ENCODE measurements around the gene GRM8. TPM values are rescaled to one million over a fixed set of nuclear protein-coding genes. Genes with fewer than 3 reads are reported as not detected.

The GRM8 gene
- total RNA-seq, 1 experiment from 2014 or later, result not detected

GRCh38 chr7:126635545-126635944 is 617.2 kb downstream of the GRM8 start:
- no peak for DNase-seq
- peak; percentile 29 for ATAC-seq
- H3F3A ChIP-seq (ENCODE audit: low read length, unreplicated experiment), result no peaks in the 10 kb centered on the region
- no peaks in the 10 kb centered on the region for H3K4me1 ChIP-seq (ENCODE audit: insufficient read depth, low read length)
- intact Hi-C loops (cut with micrococcal nuclease), result no loop called here
- no peak for TF ChIP-seq EZH2 (IDR thresholded peaks at IDR 0.05; ENCODE audit: low read length, unreplicated experiment)
- TF ChIP-seq EZH2phosphoT487 (IDR thresholded peaks at IDR 0.05; ENCODE audit: borderline replicate concordance, low read length), result no peak
- TF ChIP-seq CTCF (conservative IDR thresholded peaks at IDR 0.05; ENCODE audit: low read depth, low read length), result no peak
- H2AFZ ChIP-seq (ENCODE audit: low read length), result no peak overlapping the region
- H3K9ac ChIP-seq (ENCODE audit: low read length), result no peak overlapping the region
- ChIA-PET CTCF (no interaction called here), POLR2A (ENCODE audit: unreplicated experiment) (interaction anchor here (0.6 kb wide), 1 partner anchor 814 kb away, joined by 3 read pairs; no protein-coding TSS in a partner anchor)
- H3K79me2 ChIP-seq (ENCODE audit: low read length), result no peaks in the 10 kb centered on the region
- H4K20me1 ChIP-seq (ENCODE audit: low read length), result no peaks in the 10 kb centered on the region
- no peak overlapping the region for H3K4me3 ChIP-seq (ENCODE audit: low read length)
- H3K4me2 ChIP-seq (ENCODE audit: low read length), result no peak overlapping the region
- no peak overlapping the region for H3K27ac ChIP-seq (ENCODE audit: low read length)
- no TSS peak for BruUV-seq (replicated peaks)
- no peaks in the 10 kb centered on the region for H3K27me3 ChIP-seq (ENCODE audit: low read length)
- no peaks in the 10 kb centered on the region for H3K36me3 ChIP-seq (ENCODE audit: low read depth, low read length)
- no peaks in the 10 kb centered on the region for H3K9me2 ChIP-seq (replicated peaks; ENCODE audit: low read length)
- H3K9me3 ChIP-seq (ENCODE audit: low read length), result no peaks in the 10 kb centered on the region

GRCh38 chr7:126608339-126608776 is 644.4 kb downstream of the GRM8 start:
- no peaks in the 10 kb centered on the region for H3K4me1 ChIP-seq (ENCODE audit: insufficient read depth, low read length)
- no TSS peak for BruUV-seq (replicated peaks)
- no peak overlapping the region for H3K9ac ChIP-seq (ENCODE audit: low read length)
- peak; percentile 30 for DNase-seq
- no peaks in the 10 kb centered on the region for H4K20me1 ChIP-seq (ENCODE audit: low read length)
- ChIA-PET POLR2A (ENCODE audit: unreplicated experiment) (no interaction called here), CTCF (no interaction called here)
- H2AFZ ChIP-seq (ENCODE audit: low read length), result no peak overlapping the region
- H3K36me3 ChIP-seq (ENCODE audit: low read depth, low read length), result no peaks in the 10 kb centered on the region
- H3K27ac ChIP-seq (ENCODE audit: low read length), result no peak overlapping the region
- no peaks in the 10 kb centered on the region for H3K79me2 ChIP-seq (ENCODE audit: low read length)
- TF ChIP-seq EZH2phosphoT487 (IDR thresholded peaks at IDR 0.05; ENCODE audit: borderline replicate concordance, low read length) (no peak), CTCF (conservative IDR thresholded peaks at IDR 0.05; ENCODE audit: low read depth, low read length) (peak; percentile 46)
- H3K27me3 ChIP-seq (ENCODE audit: low read length), result no peaks in the 10 kb centered on the region
- ATAC-seq, result no peak
- H3K4me3 ChIP-seq (ENCODE audit: low read length), result no peak overlapping the region
- no peaks in the 10 kb centered on the region for H3K9me3 ChIP-seq (ENCODE audit: low read length)
- intact Hi-C loops (cut with micrococcal nuclease), result no loop called here
- no peak overlapping the region for H3K4me2 ChIP-seq (ENCODE audit: low read length)
- H3F3A ChIP-seq (ENCODE audit: low read length, unreplicated experiment), result no peaks in the 10 kb centered on the region
- H3K9me2 ChIP-seq (replicated peaks; ENCODE audit: low read length), result no peaks in the 10 kb centered on the region

GRCh38 chr7:126606331-126606730 is 646.4 kb downstream of the GRM8 start:
- no peak overlapping the region for H3K9ac ChIP-seq (ENCODE audit: low read length)
- H3K27ac ChIP-seq (ENCODE audit: low read length), result no peak overlapping the region
- ChIA-PET CTCF (no interaction called here), POLR2A (ENCODE audit: unreplicated experiment) (no interaction called here)
- intact Hi-C loops (cut with micrococcal nuclease), result no loop called here
- H4K20me1 ChIP-seq (ENCODE audit: low read length), result no peaks in the 10 kb centered on the region
- H3K4me1 ChIP-seq (ENCODE audit: insufficient read depth, low read length), result no peaks in the 10 kb centered on the region
- ATAC-seq, result no peak
- H3K9me2 ChIP-seq (replicated peaks; ENCODE audit: low read length), result no peaks in the 10 kb centered on the region
- no TSS peak for BruUV-seq (replicated peaks)
- no peak overlapping the region for H2AFZ ChIP-seq (ENCODE audit: low read length)
- no peak for DNase-seq
- no peak overlapping the region for H3K4me2 ChIP-seq (ENCODE audit: low read length)
- no peak overlapping the region for H3K4me3 ChIP-seq (ENCODE audit: low read length)
- H3F3A ChIP-seq (ENCODE audit: low read length, unreplicated experiment), result no peaks in the 10 kb centered on the region
- H3K36me3 ChIP-seq (ENCODE audit: low read depth, low read length), result no peaks in the 10 kb centered on the region
- no peaks in the 10 kb centered on the region for H3K79me2 ChIP-seq (ENCODE audit: low read length)
- H3K9me3 ChIP-seq (ENCODE audit: low read length), result no peaks in the 10 kb centered on the region
- TF ChIP-seq CTCF (conservative IDR thresholded peaks at IDR 0.05; ENCODE audit: low read depth, low read length), result no peak
- no peak for TF ChIP-seq EZH2phosphoT487 (IDR thresholded peaks at IDR 0.05; ENCODE audit: borderline replicate concordance, low read length)
- H3K27me3 ChIP-seq (ENCODE audit: low read length), result no peaks in the 10 kb centered on the region

Measured in PC-3 (cell line).